LNCAP (cell line): Measurements from ENCODE around the gene CBLB.

ENCODE experiments used
- CTCF ChIP-seq: fragments of 450-650 bp; IDR thresholded peaks from 2 replicates; pipeline ENCODE4 v1.5.1; 2017; ENCODE audit warnings: mild to moderate bottlenecking

Gene CBLB

DNA sequence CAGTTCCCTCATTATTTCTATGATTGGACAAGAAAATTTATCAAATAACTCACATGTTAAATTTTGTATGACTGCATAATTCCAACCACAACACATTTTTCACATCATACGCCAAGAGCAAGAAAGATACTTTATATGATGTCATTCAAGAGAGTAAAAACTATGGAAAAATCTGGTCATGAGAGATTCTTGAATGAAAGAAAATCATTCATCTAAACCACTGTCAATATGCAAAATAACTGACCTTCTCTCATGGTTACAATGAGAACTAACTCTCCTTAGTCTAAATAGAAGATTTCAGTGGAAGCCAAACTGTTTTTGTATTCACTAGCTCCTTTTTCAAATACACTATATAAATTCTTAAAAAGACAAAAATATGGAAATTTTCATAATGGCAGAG lies 124.6 kb downstream of the CBLB start:
- no peak for TF ChIP-seq CTCF

DNA sequence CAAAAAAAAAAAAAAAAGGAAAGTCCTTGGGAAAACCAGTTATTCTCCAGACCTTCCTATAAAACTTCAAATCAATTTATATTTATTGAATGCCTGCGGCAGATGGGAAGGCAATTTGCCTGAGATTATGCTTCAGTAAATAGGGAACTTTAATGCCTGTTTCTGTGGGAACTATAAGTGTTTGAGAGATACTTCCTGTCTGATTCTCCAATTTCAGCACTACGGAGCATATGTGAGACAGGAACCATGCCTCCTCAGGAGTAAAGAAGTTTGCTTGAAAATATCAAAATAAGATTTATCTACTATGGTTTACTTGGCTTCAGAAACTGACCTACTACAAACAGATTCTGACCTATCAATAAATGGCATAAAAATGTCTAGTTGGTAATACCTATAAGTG lies 135.5 kb downstream of the CBLB start:
- TF ChIP-seq CTCF, result no peak

GRCh38 chr3:105731686-105732085 lies 137.1 kb downstream of the CBLB start:
- TF ChIP-seq CTCF, result no peak

DNA sequence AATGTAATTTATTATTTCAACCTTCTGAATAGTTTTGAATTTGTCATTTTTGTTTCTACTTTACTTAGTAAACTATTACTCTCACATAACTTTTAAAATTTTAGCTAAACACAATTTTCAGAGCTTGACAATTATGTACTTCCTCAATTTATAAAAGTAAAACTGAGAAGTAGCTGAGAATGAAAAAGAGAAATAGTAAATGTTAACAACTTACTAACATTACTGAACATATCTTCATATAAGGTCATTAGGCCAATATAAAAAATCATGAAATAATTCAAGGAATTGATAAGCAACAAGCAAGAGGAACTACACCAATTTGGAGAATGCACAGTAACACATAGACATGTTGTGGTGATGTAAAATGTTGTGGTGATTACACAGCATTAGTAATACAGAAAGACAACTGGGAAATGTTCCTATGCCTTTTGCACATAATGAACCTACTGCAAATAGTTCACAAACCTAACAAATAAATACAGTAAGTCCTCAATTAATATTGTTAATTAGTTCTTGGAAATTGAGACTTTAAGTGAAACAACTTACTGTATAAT lies 137.9 kb downstream of the CBLB start:
- no peak for TF ChIP-seq CTCF

DNA sequence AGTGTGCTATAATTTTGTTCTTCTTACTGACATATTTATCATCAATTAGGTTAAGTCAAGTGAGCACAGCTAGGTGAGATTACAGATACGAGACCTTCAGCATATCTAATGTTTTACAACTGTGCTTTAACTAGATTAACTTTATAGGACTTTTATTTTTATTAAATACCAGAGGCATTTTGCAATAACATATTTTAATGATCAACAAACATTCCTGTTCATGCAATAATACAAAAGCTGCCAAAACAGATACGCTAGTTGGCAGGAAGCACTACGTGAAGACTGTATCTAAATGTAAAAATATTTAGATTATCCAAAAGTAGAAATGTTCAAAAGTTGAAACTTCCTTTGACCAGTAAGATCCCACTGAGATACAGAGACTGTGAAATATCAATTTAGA lies 139.1 kb downstream of the CBLB start:
- no peak for TF ChIP-seq CTCF

- no peak for TF ChIP-seq CTCF
Measured at GRCh38 chr3:105728771-105729312, 140.0 kb downstream of the CBLB start.

DNA sequence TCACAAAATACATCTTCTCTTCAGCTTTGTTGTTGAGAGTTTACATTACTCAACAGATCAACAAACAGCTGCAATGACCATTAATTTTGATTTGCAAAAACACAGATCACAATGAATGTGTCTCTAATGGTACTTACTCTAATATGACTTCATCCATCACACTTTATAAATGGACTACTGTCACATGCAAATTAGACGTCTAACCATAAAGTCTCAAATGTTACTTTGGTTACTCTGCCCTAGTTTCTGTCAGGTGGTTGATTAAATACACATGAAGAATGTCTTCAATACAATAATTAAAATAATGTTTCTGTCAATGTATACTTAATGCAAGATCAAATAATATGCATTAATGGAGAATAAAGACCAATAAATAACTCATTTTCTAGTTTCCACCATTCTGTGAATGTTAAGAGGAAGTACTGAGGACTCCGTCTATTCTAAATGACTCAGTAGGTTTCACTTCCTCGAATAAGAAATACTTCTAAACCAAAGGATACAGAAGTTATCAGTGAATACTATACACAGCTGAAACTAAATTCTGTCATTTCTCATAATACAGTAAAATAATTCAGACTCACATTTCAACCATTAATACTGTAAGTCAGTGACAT lies 145.8 kb downstream of the CBLB start:
- no peak for TF ChIP-seq CTCF

DNA sequence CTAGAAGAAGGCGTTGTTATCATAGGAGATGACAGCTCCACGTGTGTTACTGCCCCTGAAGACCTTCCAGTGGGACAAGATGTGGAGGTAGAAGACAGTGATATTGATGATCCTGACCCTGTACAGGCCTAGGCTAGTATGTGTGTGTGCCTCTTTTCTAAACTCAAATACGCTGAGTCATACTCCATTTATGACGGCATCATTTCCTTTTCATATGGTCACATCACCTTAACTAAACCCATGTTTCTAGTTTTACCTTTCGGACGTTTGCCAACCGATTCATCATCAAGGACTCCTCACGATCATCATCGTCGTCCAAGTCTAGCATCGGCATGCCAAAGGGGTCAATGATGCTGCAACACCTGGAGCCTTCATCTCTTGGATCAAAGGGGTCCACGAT lies 149.0 kb downstream of the CBLB start:
- no peak for TF ChIP-seq CTCF
